HepG2 (cell line): ENCODE results near the gene DRC7. TPM values are rescaled to one million over a fixed set of nuclear protein-coding genes. Genes with fewer than 3 reads are reported as not detected.

Experiments
- ARID2 ChIP-seq: sonication (generic); formaldehyde crosslinking; IDR thresholded peaks from 2 replicates; pipeline ENCODE4 v1.8.1; 2022; ENCODE audit warnings: mild to moderate bottlenecking, missing genetic modification reagents, borderline replicate concordance
- ATF7-NPFF ChIP-seq: sonication (generic); formaldehyde crosslinking; IDR thresholded peaks from 2 replicates; pipeline ENCODE4 v1.8.1; 2023; ENCODE audit warnings: mild to moderate bottlenecking, low read depth, missing genetic modification reagents, moderate library complexity
- GABPB1 ChIP-seq: IDR thresholded peaks from 2 replicates; pipeline ENCODE4 v1.6.1; 2016; ENCODE audit warnings: mild to moderate bottlenecking, missing genetic modification reagents, moderate library complexity, missing compliant biosample characterization
- GRHL1 ChIP-seq: sonication (generic); formaldehyde crosslinking; conservative IDR thresholded peaks from 2 replicates; pipeline ENCODE4 v1.8.0; 2022; ENCODE audit warnings: missing genetic modification reagents
- JUN ChIP-seq: sonication (generic); formaldehyde crosslinking; IDR thresholded peaks from 2 replicates; pipeline ENCODE4 v1.4.0; 2020; ENCODE audit warnings: mild to moderate bottlenecking, missing genetic modification reagents
- MIXL1 ChIP-seq: IDR thresholded peaks from 2 replicates; pipeline ENCODE4 v1.6.1; 2016
- NBN ChIP-seq: fragments of 450-650 bp; conservative IDR thresholded peaks from 2 replicates; pipeline ENCODE4 v1.6.1; 2017
- RFXANK ChIP-seq: IDR thresholded peaks from 2 replicates; pipeline ENCODE4 v1.6.1; 2016
- RXRA ChIP-seq: sonication (generic); formaldehyde crosslinking; IDR thresholded peaks from 2 replicates; pipeline ENCODE4 v1.5.1; 2020; ENCODE audit warnings: missing genetic modification reagents
- SETDB1 ChIP-seq: sonication (generic); formaldehyde crosslinking; IDR thresholded peaks from 2 replicates; pipeline ENCODE4 v1.5.1; 2020; ENCODE audit warnings: missing genetic modification reagents, mild to moderate bottlenecking, borderline replicate concordance
- SMARCC2 ChIP-seq: fragments of 450-650 bp; IDR thresholded peaks from 2 replicates; pipeline ENCODE4 v1.6.1; 2017; ENCODE audit warnings: antibody characterized with exemption, mild to moderate bottlenecking
- ZBTB8A ChIP-seq: sonication (generic); formaldehyde crosslinking; IDR thresholded peaks from 2 replicates; pipeline ENCODE4 v1.4.0; 2020; ENCODE audit warnings: mild to moderate bottlenecking, low read depth, missing genetic modification reagents, borderline replicate concordance
- ZIK1 ChIP-seq: sonication (generic); formaldehyde crosslinking; IDR thresholded peaks from 2 replicates; pipeline ENCODE4 v1.5.0; 2020; ENCODE audit warnings: mild to moderate bottlenecking, low read depth, missing genetic modification reagents, borderline replicate concordance
- ZNF121 ChIP-seq: sonication (generic); formaldehyde crosslinking; IDR thresholded peaks from 2 replicates; pipeline ENCODE4 v1.5.0; 2020; ENCODE audit warnings: mild to moderate bottlenecking, missing genetic modification reagents
- ZNF296 ChIP-seq: sonication (generic); formaldehyde crosslinking; conservative IDR thresholded peaks from 2 replicates; pipeline ENCODE4 v1.5.0; 2020; ENCODE audit warnings: mild to moderate bottlenecking, missing genetic modification reagents
- ZNF350 ChIP-seq: sonication (generic); formaldehyde crosslinking; IDR thresholded peaks from 2 replicates; pipeline ENCODE4 v1.4.0; 2020; ENCODE audit warnings: mild to moderate bottlenecking, low read depth, missing genetic modification reagents, borderline replicate concordance
- ZNF451 ChIP-seq: sonication (generic); formaldehyde crosslinking; IDR thresholded peaks from 2 replicates; pipeline ENCODE4 v1.5.0; 2020; ENCODE audit warnings: mild to moderate bottlenecking, missing genetic modification reagents
- ZNF598 ChIP-seq: sonication (generic); formaldehyde crosslinking; IDR thresholded peaks from 2 replicates; pipeline ENCODE4 v1.5.1; 2020; ENCODE audit warnings: mild to moderate bottlenecking, missing genetic modification reagents, borderline replicate concordance
- ZNF652 ChIP-seq: IDR thresholded peaks from 2 replicates; pipeline ENCODE4 v1.6.1; 2016; ENCODE audit warnings: low read depth, borderline replicate concordance
- ZNF703 ChIP-seq: sonication (generic); formaldehyde crosslinking; IDR thresholded peaks from 2 replicates; pipeline ENCODE4 v1.5.1; 2020; ENCODE audit warnings: missing genetic modification reagents, mild to moderate bottlenecking, moderate library complexity, borderline replicate concordance
- ZNF709 ChIP-seq: sonication (generic); formaldehyde crosslinking; IDR thresholded peaks from 2 replicates; pipeline ENCODE4 v1.5.0; 2020; ENCODE audit warnings: mild to moderate bottlenecking, missing genetic modification reagents
- ZNF777 ChIP-seq: sonication (generic); formaldehyde crosslinking; IDR thresholded peaks from 2 replicates; pipeline ENCODE4 v1.4.0; 2020; ENCODE audit warnings: missing genetic modification reagents
- ZNF788 ChIP-seq: sonication (generic); formaldehyde crosslinking; IDR thresholded peaks from 2 replicates; pipeline ENCODE4 v1.5.0; 2020; ENCODE audit warnings: mild to moderate bottlenecking, missing genetic modification reagents, borderline replicate concordance
- polyA plus RNA-seq, 8 experiments: library from polyadenylated mRNA; depleted of rRNA in 3 of 8; stranded (reverse) in 7 of 8; unstranded in 1 of 8; fragments of >200 nt; fragmentation: Illumina TruSeq in 4 of 8; extraction: Trizol in 4 of 8; gene quantifications; 2 replicates each; pipeline versions ENCODE4 v1.2.1 to v1.2.3, GENCODE V29; 2011 to 2016; ENCODE audit warnings: low read depth in 4 of 8, missing spikeins in 1 of 8, mixed read lengths in 1 of 8; ENCODE audit not compliant: insufficient read depth in 1 of 8
- total RNA-seq, 5 experiments: library from RNA; depleted of rRNA; stranded (reverse); fragments of >200 nt; fragmentation: Illumina TruSeq; extraction: Trizol; gene quantifications; 2 replicates each; pipeline ENCODE4 v1.2.3, GENCODE V29; 2016; ENCODE audit warnings: low read depth in 1 of 5
- TF ChIP-seq, protein P1 (sequence below): sonication (generic); IDR thresholded peaks from 2 replicates; pipeline ENCODE4 v1.6.1; 2016; ENCODE audit warnings: low read depth, borderline replicate concordance
- TF ChIP-seq, protein P2 (sequence below): sonication (generic); formaldehyde crosslinking; IDR thresholded peaks from 2 replicates; pipeline ENCODE4 v1.5.0; 2020; ENCODE audit warnings: mild to moderate bottlenecking, missing genetic modification reagents
- TF ChIP-seq, protein P3 (sequence below): sonication (generic); formaldehyde crosslinking; IDR thresholded peaks from 2 replicates; pipeline ENCODE4 v1.4.0; 2020; ENCODE audit warnings: missing genetic modification reagents, low read depth, mild to moderate bottlenecking, borderline replicate concordance

DRC7 gene
- total and polyA plus RNA-seq, 2 of the 13 experiments (the other 11 are each of a cell fraction or from before 2014, with no cell fraction given), result 2.7 to 3.4 TPM

DNA sequence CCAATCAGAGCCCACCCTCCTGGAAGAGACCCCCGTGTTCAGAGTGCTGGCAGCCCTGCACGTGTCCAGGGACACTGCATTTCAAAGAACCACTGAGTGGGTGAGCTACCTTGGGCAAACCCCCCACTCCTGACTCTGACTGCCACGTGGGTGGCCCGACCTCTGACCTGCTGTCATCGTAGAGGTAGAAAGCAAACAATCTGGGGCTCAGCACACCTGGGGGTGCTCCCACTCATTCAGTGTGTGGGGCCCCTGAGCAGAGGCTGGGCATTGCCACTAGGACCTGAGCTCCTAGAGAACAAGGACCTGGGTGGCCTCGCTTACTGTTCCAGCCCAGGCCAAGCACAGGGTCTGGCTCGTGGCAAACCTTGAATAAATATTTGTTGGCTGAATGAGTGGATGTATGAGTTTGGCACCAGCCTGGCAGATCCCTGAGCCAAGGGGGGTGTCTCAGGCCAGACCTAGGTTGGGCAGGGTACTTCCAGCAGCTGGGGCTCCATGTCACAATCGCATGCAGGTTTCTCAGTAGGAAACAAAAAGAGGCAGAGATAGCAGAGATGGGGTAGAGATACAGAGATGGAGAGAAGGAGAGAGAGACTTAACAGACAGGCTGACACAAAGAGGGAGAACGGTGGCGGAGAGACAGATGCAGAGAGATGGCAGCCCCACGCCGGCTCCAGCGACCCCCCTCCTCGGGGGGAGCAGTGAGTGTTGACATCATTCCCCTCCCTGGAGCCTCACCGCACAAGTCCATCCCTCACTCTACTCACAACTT, 5.4 kb upstream of the DRC7 start (continued):
- TF ChIP-seq RFXANK (CRISPR knock-in tag) (no peak), ZNF652 (CRISPR knock-in tag) (no peak), ZNF777 (CRISPR knock-in tag) (no peak), NBN (no peak), ZNF709 (CRISPR knock-in tag) (no peak), JUN (CRISPR knock-in tag) (no peak), ZNF121 (CRISPR knock-in tag) (no peak), ZNF788 (CRISPR knock-in tag) (no peak), ZBTB8A (no peak), SETDB1 (CRISPR knock-in tag) (no peak), ZNF451 (CRISPR knock-in tag) (no peak), ARID2 (CRISPR knock-in tag) (no peak), ZNF296 (CRISPR knock-in tag) (0 out of 2 replicates have a peak, but pooled peaks have one; percentile 1), SMARCC2 (no peak), ZNF350 (0 out of 2 replicates have a peak, but pooled peaks have one; percentile 45), ZNF598 (no peak), ZNF703 (CRISPR knock-in tag) (0 out of 2 replicates have a peak, but pooled peaks have one; percentile 19), MIXL1 (CRISPR knock-in tag) (no peak), GRHL1 (CRISPR knock-in tag) (no peak), GABPB1 (CRISPR knock-in tag) (no peak), ZIK1 (no peak), RXRA (CRISPR knock-in tag) (no peak; the same call in 1 of the 2 replicates), ATF7-NPFF (no peak)
- TF ChIP-seq, protein P1, sequence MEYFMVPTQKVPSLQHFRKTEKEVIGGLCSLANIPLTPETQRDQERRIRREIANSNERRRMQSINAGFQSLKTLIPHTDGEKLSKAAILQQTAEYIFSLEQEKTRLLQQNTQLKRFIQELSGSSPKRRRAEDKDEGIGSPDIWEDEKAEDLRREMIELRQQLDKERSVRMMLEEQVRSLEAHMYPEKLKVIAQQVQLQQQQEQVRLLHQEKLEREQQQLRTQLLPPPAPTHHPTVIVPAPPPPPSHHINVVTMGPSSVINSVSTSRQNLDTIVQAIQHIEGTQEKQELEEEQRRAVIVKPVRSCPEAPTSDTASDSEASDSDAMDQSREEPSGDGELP, result no peak
- TF ChIP-seq, protein P2, sequence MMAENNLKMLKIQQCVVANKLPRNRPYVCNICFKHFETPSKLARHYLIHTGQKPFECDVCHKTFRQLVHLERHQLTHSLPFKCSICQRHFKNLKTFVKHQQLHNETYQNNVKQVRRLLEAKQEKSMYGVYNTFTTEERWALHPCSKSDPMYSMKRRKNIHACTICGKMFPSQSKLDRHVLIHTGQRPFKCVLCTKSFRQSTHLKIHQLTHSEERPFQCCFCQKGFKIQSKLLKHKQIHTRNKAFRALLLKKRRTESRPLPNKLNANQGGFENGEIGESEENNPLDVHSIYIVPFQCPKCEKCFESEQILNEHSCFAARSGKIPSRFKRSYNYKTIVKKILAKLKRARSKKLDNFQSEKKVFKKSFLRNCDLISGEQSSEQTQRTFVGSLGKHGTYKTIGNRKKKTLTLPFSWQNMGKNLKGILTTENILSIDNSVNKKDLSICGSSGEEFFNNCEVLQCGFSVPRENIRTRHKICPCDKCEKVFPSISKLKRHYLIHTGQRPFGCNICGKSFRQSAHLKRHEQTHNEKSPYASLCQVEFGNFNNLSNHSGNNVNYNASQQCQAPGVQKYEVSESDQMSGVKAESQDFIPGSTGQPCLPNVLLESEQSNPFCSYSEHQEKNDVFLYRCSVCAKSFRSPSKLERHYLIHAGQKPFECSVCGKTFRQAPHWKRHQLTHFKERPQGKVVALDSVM (CRISPR knock-in tag), result no peak
- TF ChIP-seq, protein P3, sequence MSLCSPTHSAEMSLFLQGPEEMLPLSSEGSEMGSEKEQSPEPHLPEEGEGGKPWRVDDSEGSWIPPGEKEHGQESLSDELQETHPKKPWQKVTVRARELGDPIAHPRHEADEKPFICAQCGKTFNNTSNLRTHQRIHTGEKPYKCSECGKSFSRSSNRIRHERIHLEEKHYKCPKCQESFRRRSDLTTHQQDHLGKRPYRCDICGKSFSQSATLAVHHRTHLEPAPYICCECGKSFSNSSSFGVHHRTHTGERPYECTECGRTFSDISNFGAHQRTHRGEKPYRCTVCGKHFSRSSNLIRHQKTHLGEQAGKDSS, result peak; percentile 69
